Endodermal cell (in vitro differentiated cells): ENCODE measurements around the gene THSD4. TPM values are rescaled to one million over a fixed set of nuclear protein-coding genes. Genes with fewer than 3 reads are reported as not detected.
"Not testable (repeated sequence)": the region's sequence is repeated elsewhere in the genome, so short reads cannot be mapped to it uniquely, and the experiment has no call there.

ENCODE experiments used
- DNase-seq: peaks from one replicate; pipeline ENCODE4 v3.0.0-alpha.2; 2017
- H3K27ac ChIP-seq: 2 replicates; pipeline ENCODE4 v1.5.1; 2013; ENCODE audit warnings: mild to moderate bottlenecking, low read depth, low read length, moderate library complexity
- H3K27me3 ChIP-seq: 2 replicates; pipeline ENCODE4 v1.6.1; 2013; ENCODE audit warnings: mild to moderate bottlenecking, low read length, moderate library complexity; ENCODE audit not compliant: insufficient read depth, control insufficient read depth, poor library complexity, severe bottlenecking
- H3K36me3 ChIP-seq: 2 replicates; pipeline ENCODE4 v1.7.0; 2013; ENCODE audit warnings: mild to moderate bottlenecking, low read length, moderate library complexity; ENCODE audit not compliant: control insufficient read depth, insufficient read depth
- H3K4me1 ChIP-seq: one replicate; pipeline ENCODE4 v1.7.0; 2013; ENCODE audit warnings: low read length; ENCODE audit not compliant: control insufficient read depth, insufficient read depth
- H3K4me3 ChIP-seq: 2 replicates; pipeline ENCODE4 v1.5.1; 2013; ENCODE audit warnings: mild to moderate bottlenecking, low read length, moderate library complexity
- H3K9ac ChIP-seq: 2 replicates; pipeline ENCODE4 v1.6.1; 2013; ENCODE audit warnings: mild to moderate bottlenecking, low read length, moderate library complexity; ENCODE audit not compliant: poor library complexity, severe bottlenecking; ENCODE audit errors: extremely low read depth
- H3K9me3 ChIP-seq: 2 replicates; pipeline ENCODE4 v1.6.1; 2013; ENCODE audit warnings: mild to moderate bottlenecking, low read length, moderate library complexity; ENCODE audit not compliant: control insufficient read depth
- H3K27ac Mint-ChIP-seq: 2 replicates; pipeline ENCODE4 v1.8.0; 2020; ENCODE audit warnings: mixed read lengths
- H3K27me3 Mint-ChIP-seq: 2 replicates; pipeline ENCODE4 v1.8.0; 2021; ENCODE audit warnings: mild to moderate bottlenecking, mixed read lengths; ENCODE audit not compliant: insufficient read depth
- H3K36me3 Mint-ChIP-seq: 2 replicates; pipeline ENCODE4 v1.8.0; 2020; ENCODE audit warnings: low read depth, mixed read lengths
- H3K4me1 Mint-ChIP-seq: 2 replicates; pipeline ENCODE4 v1.8.0; 2020; ENCODE audit warnings: mixed read lengths
- H3K4me3 Mint-ChIP-seq: 2 replicates; pipeline ENCODE4 v1.8.0; 2020; ENCODE audit warnings: mild to moderate bottlenecking, moderate library complexity, mixed read lengths
- H3K9me3 Mint-ChIP-seq: 2 replicates; pipeline ENCODE4 v1.8.0; 2020; ENCODE audit warnings: mild to moderate bottlenecking, mixed read lengths
- WGBS, 2 experiments: methylation state at CpG; one replicate each; pipeline versions ENCODE4 v1.1.5 to v1.1.7; 2013; ENCODE audit warnings: missing lambda C conversion rate in 2 of 2, mixed read lengths in 1 of 2; ENCODE audit not compliant: insufficient coverage in 1 of 2, insufficient read length in 1 of 2; 5-methylcytosine and 5-hydroxymethylcytosine counted together
- total RNA-seq, 2 donors: library from RNA; stranded (reverse); fragmentation: NEBNext Ultra II Directional in 1 of 2; extraction: Animal tissue kit (Norgen Biotek cat#: 25700) in 1 of 2; gene quantifications; 2 replicates in 1 of 2; 3 replicates in 1 of 2; pipeline ENCODE4 v1.2.1, GENCODE V29; 2021
- TF ChIP-seq, protein P1 (sequence below): fragments of 200-600 bp; sonication (generic); conservative IDR thresholded peaks from 2 replicates; pipeline ENCODE4 v1.5.0; 2021; ENCODE audit warnings: antibody characterized with exemption, mild to moderate bottlenecking

Gene THSD4
- total RNA-seq, 2 donors from 2014 or later: 4.6 to 5.4 TPM

DNA sequence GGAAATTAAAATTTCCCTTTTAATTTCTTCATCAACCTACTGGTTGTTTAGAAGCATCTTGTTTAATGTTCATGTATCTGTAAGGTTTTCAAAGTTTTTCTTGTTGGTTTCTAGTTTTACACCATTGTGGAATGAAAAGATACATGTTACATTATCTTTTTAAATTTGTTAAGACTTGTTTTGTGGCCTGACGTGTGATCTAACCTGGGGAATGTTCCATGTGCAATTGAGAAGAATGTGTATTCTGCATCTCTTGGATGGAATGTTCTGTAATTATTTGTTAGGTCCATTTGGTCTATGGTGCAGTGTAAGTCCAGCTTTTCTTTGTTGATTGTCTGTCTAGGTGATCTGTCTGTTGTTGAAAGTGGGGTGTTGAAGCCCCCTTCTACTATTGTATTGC, 45.7 kb downstream of the THSD4 start:
- Histone ChIP-seq H3K27me3 (no peaks in the 10 kb centered on the region), H3K9ac (no peak overlapping the region), H3K27ac (no peak overlapping the region), H3K4me3 (no peak overlapping the region), H3K4me1 (no peaks in the 10 kb centered on the region), H3K36me3 (no peaks in the 10 kb centered on the region), H3K9me3 (peaks cover 20% of the 10 kb centered on the region)
- Mint-ChIP-seq H3K9me3 (peaks cover 12% of the 10 kb centered on the region), H3K27ac (no peak overlapping the region), H3K36me3 (no peaks in the 10 kb centered on the region), H3K4me1 (no peaks in the 10 kb centered on the region), H3K4me3 (no peak overlapping the region), H3K27me3 (no peaks in the 10 kb centered on the region)
- TF ChIP-seq, protein P1, sequence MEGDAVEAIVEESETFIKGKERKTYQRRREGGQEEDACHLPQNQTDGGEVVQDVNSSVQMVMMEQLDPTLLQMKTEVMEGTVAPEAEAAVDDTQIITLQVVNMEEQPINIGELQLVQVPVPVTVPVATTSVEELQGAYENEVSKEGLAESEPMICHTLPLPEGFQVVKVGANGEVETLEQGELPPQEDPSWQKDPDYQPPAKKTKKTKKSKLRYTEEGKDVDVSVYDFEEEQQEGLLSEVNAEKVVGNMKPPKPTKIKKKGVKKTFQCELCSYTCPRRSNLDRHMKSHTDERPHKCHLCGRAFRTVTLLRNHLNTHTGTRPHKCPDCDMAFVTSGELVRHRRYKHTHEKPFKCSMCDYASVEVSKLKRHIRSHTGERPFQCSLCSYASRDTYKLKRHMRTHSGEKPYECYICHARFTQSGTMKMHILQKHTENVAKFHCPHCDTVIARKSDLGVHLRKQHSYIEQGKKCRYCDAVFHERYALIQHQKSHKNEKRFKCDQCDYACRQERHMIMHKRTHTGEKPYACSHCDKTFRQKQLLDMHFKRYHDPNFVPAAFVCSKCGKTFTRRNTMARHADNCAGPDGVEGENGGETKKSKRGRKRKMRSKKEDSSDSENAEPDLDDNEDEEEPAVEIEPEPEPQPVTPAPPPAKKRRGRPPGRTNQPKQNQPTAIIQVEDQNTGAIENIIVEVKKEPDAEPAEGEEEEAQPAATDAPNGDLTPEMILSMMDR: no peak
- 90% methylated on average over 1 of the region's 1 CpG; no CpG with 5 or more reads in 1 of the 2 experiments for WGBS, 2 experiments
- no peak for DNase-seq

DNA sequence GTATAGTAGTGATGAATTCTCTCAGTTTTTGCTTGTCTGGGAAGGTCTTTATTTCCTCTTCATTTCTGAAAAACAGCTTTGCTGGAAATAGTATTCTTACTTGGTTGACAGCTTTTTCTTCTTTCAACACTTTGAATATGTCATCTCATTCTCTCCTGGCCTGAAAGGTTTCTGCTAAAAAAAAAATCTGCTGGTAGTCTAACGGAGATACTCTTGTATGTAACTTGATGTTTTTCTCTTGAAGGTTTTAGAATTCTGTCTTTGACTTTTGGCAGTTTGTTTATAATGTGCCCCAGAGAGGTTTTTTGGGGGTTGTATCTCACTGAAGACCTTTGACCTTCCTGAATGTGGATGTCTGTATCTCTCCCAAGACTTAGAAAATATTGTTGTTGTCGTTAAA, 47.0 kb downstream of the THSD4 start:
- DNase-seq: no peak
- no peak overlapping the region for H3K27ac ChIP-seq
- Mint-ChIP-seq H3K27me3 (no peaks in the 10 kb centered on the region), H3K9me3 (peaks cover 12% of the 10 kb centered on the region), H3K27ac (no peak overlapping the region), H3K4me1 (no peaks in the 10 kb centered on the region), H3K4me3 (no peak overlapping the region), H3K36me3 (no peaks in the 10 kb centered on the region)
- no peaks in the 10 kb centered on the region for H3K4me1 ChIP-seq
- no peak overlapping the region for H3K4me3 ChIP-seq
- WGBS, 2 experiments: 93 to 100% methylated on average over 2 of the region's 2 CpGs
- H3K9ac ChIP-seq: no peak overlapping the region
- TF ChIP-seq, protein P1: no peak
- peaks cover 20% of the 10 kb centered on the region for H3K9me3 ChIP-seq
- no peaks in the 10 kb centered on the region for H3K36me3 ChIP-seq
- H3K27me3 ChIP-seq: no peaks in the 10 kb centered on the region

DNA sequence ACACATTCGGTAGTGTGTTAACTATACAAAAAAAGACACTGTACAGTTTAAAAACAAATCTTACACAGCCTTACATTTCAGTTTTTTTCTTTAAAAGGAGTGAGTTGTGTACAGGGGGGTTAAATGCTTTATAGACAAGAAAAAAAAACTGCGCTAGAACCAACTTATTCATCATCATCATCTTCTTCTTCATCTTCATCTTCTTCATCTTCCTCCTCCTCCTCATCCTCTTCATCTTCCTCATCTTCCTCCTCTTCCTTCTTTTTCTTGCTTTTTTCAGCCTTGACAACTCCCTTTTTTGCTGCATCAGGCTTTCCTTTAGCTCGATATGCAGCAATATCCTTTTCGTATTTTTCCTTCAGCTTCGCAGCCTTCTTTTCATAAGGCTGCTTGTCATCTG, 49.3 kb downstream of the THSD4 start:
- not testable (repeated sequence) for H3K4me1 Mint-ChIP-seq, H3K27ac ChIP-seq, H3K36me3 ChIP-seq, H3K9ac ChIP-seq, H3K27me3 Mint-ChIP-seq, H3K36me3 Mint-ChIP-seq, H3K27ac Mint-ChIP-seq, DNase-seq, H3K4me1 ChIP-seq, H3K27me3 ChIP-seq, H3K4me3 Mint-ChIP-seq, H3K4me3 ChIP-seq
- H3K9me3 Mint-ChIP-seq: peaks cover 12% of the 10 kb centered on the region
- peaks cover 20% of the 10 kb centered on the region for H3K9me3 ChIP-seq
- no CpG with 5 or more reads among the region's 5 CpGs for WGBS, 2 experiments

DNA sequence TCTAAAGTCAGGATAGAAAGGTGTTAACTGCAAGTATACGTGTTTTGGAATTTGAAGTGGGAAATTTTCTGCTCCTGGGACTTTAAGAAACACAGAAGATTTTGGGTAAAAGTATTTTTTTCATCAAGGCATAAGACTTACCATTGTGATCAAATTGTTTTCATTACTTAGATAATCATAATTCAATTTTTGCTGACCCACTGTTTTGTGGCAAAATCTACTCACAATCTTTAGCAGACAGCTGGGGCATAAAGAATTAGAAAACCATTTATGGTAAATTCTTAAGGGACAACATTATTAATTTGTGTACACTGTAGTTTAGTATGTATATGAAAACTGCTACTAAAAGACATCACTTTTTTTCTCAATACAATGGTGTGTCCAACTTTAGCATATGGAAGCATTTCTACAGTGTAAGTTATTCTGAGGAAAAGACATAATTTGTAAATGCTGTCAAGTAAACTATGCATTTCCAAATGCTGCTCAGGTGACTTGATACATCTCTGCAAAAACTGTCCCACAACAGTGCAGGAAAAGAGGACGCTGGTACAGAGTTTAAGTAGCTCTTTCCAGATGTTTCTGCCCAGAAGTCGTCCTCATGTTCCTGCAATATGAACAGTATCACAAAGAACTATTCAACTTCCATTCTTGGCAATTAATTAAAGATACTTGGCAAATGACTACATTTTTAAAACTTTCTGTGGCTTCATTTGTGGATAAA, 52.3 kb downstream of the THSD4 start:
- Histone ChIP-seq H3K27ac (no peak overlapping the region), H3K9ac (no peak overlapping the region), H3K36me3 (no peaks in the 10 kb centered on the region), H3K4me3 (no peak overlapping the region), H3K4me1 (no peaks in the 10 kb centered on the region), H3K9me3 (peaks cover 14% of the 10 kb centered on the region), H3K27me3 (no peaks in the 10 kb centered on the region)
- H3K27ac Mint-ChIP-seq: no peak overlapping the region
- TF ChIP-seq, protein P1: no peak
- DNase-seq: no peak
- H3K36me3 Mint-ChIP-seq: no peaks in the 10 kb centered on the region
- H3K9me3 Mint-ChIP-seq: peaks cover 13% of the 10 kb centered on the region
- H3K4me3 Mint-ChIP-seq: no peak overlapping the region
- no peaks in the 10 kb centered on the region for H3K4me1 Mint-ChIP-seq
- WGBS, 2 experiments: 90% methylated on average over 3 of the region's 3 CpGs; no CpG with 5 or more reads in 1 of the 2 experiments
- H3K27me3 Mint-ChIP-seq: no peaks in the 10 kb centered on the region
